ENCODE results near the gene WIPI1. TPM values are rescaled to one million over a fixed set of nuclear protein-coding genes. Genes with fewer than 3 reads are reported as not detected.

The WIPI1 gene
- total and polyA plus RNA-seq, 2 of the 13 experiments (the other 11 are each of a cell fraction or from before 2014, with no cell fraction given): 29.4 to 141 TPM

GRCh38 chr17:68458260-68459036, 1.2 kb upstream of the WIPI1 start (continued):
- TF ChIP-seq CTCF (CRISPR knock-in tag; IDR thresholded peaks at IDR 0.05) (no peak), FOXA3 (CRISPR knock-in tag; IDR thresholded peaks at IDR 0.05) (peak; percentile 3; the same call in 1 of the 2 replicates)

- no peaks in the 10 kb centered on the region for H3K9me3 ChIP-seq (ENCODE audit: low read length)
- no peak overlapping the region for H2AFZ ChIP-seq (ENCODE audit: low read length)
- FAIRE-seq (peak; percentile 74), ATAC-seq (peak; percentile 87), DNase-seq (ENCODE audit: low spot score) (peak; percentile 98)
- BruUV-seq (replicated peaks): no TSS peak
- intact Hi-C loops (cut with micrococcal nuclease; ENCODE audit: unreplicated experiment) (loop anchor here (2.0 to 10.0 kb wide), 4 partner anchors 19 to 423 kb away; partner anchors contain the start of gene KPNA2), in situ Hi-C loops (cut with HindIII; ENCODE audit: extremely low pct_ligation_motif_present, low pct_unique_long_range_greater_than_20kb) (loop anchor here (10.0 kb wide), 2 partner anchors 307 to 483 kb away; no protein-coding TSS in a partner anchor)
- H3K36me3 ChIP-seq (replicated peaks in 1 of 2; ENCODE audit: control insufficient read depth in 1 of 2, insufficient read depth in 2 of 2, low read length in 2 of 2): no peaks in the 10 kb centered on the region
- peaks cover 5% of the 10 kb centered on the region for H3K79me2 ChIP-seq (ENCODE audit: insufficient read depth, low read length)
- WGBS (ENCODE audit: low lambda C conversion rate): under 1% methylated on average over 29 of the region's 54 CpGs
- ChIA-PET POLR2A (interaction anchor here (0.8 to 5.4 kb wide), 24 partner anchors 10 to 438 kb away, joined by 3 to 53 read pairs (median 4); partner anchors contain the start of genes AMZ2 and PRKAR1A), CTCF (ENCODE audit: low intra/inter-chr PET ratio, low total read pairs) (interaction anchor here (0.8 kb wide), 1 partner anchor 142 kb away, joined by 3 read pairs; no protein-coding TSS in a partner anchor)
- no peaks in the 10 kb centered on the region for H4K20me1 ChIP-seq (ENCODE audit: insufficient read depth, low read length)
- H3K4me3 ChIP-seq (replicated peaks in 1 of 3; ENCODE audit: insufficient read depth in 1 of 3, low read depth in 2 of 3, low read length in 3 of 3): peak overlapping the region; percentile 56 to 70 (median 60)
- H3K27me3 ChIP-seq (ENCODE audit: control insufficient read depth in 1 of 2, insufficient read depth in 2 of 2, low read length in 2 of 2): no peaks in the 10 kb centered on the region
- peak overlapping the region; percentile 58 for H3K27ac ChIP-seq (ENCODE audit: extremely low read length, insufficient read depth, low read length)
- H3K4me2 ChIP-seq (ENCODE audit: low read depth, low read length): peak overlapping the region; percentile 99
- peak overlapping the region; percentile 60 for H3K9ac ChIP-seq (ENCODE audit: insufficient read depth, low read depth, low read length)
- peaks cover 77% of the 10 kb centered on the region for H3K4me1 ChIP-seq (ENCODE audit: insufficient read depth, low read length)
- peak; percentile 43 for TF ChIP-seq NRL (CRISPR knock-in tag; IDR thresholded peaks at IDR 0.05; ENCODE audit: borderline replicate concordance)
- no peak for TF ChIP-seq DNMT1 (CRISPR knock-in tag; IDR thresholded peaks at IDR 0.05)
- TF ChIP-seq ZNF407 (CRISPR knock-in tag; IDR thresholded peaks at IDR 0.05; ENCODE audit: not compliant biosample characterization): no peak
- no peak for TF ChIP-seq THYN1 (CRISPR knock-in tag; IDR thresholded peaks at IDR 0.05; ENCODE audit: borderline replicate concordance, low read depth)
These were observed 403 bp upstream of the WIPI1 start for GRCh38 chr17:68457539-68458259.

Data from HepG2 (cell line).